ENCODE measurements around the gene RAI1. TPM values are rescaled to one million over a fixed set of nuclear protein-coding genes. Genes with fewer than 3 reads are reported as not detected.
A peak's percentile ranks its signal among the peaks of the same experiment; 100 is the strongest.

The RAI1 gene
- total RNA-seq, 8 experiments from 2014 or later = 5.4 to 32.0 (median 20.4) TPM

DNA sequence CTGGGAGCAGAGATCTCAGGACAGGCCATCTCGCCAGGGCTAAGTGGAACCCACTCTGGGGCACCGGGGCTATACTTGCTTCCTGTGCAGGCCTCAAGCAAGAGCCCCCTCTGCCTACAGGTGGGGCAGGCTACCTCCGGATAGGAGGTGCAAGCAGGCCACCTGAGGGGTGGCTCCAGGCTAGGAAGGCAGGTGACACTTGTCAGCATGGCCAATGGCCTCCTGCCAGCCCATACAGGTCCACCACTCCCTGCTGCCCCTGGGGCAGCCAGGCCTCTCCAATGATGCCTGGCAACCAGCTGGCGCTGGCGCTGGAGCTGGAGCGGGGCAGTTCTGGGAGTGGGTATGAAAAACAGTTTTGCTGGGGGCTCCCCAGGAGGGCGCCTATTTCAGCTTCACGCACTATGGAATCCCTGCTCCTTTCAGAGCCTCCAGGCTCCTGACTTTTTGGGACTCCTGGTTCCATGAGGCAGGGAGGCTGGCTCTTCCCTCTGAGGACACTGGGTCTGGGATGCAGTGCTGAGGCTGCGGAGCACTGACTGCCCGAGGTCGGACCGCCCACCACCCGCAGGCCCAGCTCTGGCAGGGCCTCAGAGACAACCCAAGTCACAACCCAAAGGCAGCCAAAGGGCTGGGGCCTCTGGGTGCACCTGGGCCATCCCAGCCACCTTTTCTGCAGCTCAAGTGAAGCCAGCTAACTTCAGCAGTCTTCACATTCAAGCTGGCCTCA lies 164.0 kb downstream of the RAI1 start:
- peak in 1 of 8 experiments; percentile 2 for ATAC-seq (replicated peaks in 6 of 8)
- peaks cover 18 to 22% of the 10 kb centered on the region in 2 donors for H3K4me1 ChIP-seq (replicated peaks in 1 of 2)
- no peak overlapping the region for H3K4me3 ChIP-seq
- in situ Hi-C loops (cut with MboI; ENCODE audit: low pct_unique_long_range_greater_than_20kb in 2 of 9, low sequenced_read_pairs in 9 of 9, unreplicated experiment in 9 of 9) = no loop called here
- WGBS, 10 experiments = 69 to 94% (median 76%) methylated on average over 1 to 6 of the region's 13 CpGs; no CpG with 5 or more reads in 4 of the 10 experiments
- no peak overlapping the region for H3K27ac ChIP-seq

- Histone ChIP-seq H3K4me3 (no peak overlapping the region), H3K27ac (no peak overlapping the region), H3K4me1 (replicated peaks in 1 of 2) (peaks cover 18 to 22% of the 10 kb centered on the region in 2 donors)
- no peak for ATAC-seq (replicated peaks in 6 of 8)
- 53 to 84% (median 72%) methylated on average over 2 to 3 of the region's 8 CpGs; no CpG with 5 or more reads in 6 of the 10 experiments for WGBS, 10 experiments
- in situ Hi-C loops (cut with MboI; ENCODE audit: low pct_unique_long_range_greater_than_20kb in 2 of 9, low sequenced_read_pairs in 9 of 9, unreplicated experiment in 9 of 9) = no loop called here
Observed at GRCh38 chr17:17846003-17846402, 164.7 kb downstream of the RAI1 start.

- Histone ChIP-seq H3K4me3 (no peak overlapping the region), H3K4me1 (replicated peaks in 1 of 2) (peaks cover 21 to 26% of the 10 kb centered on the region in 2 donors), H3K27ac (no peak overlapping the region)
- WGBS, 10 experiments = 93 to 100% (median 93%) methylated on average over 1 to 7 of the region's 8 CpGs; no CpG with 5 or more reads in 7 of the 10 experiments
- in situ Hi-C loops (cut with MboI; ENCODE audit: low pct_unique_long_range_greater_than_20kb in 2 of 9, low sequenced_read_pairs in 9 of 9, unreplicated experiment in 9 of 9) = no loop called here
- no peak for ATAC-seq (replicated peaks in 6 of 8)
Observed at GRCh38 chr17:17846645-17847044, 165.4 kb downstream of the RAI1 start.

GRCh38 chr17:17847118-17847689 lies 165.9 kb downstream of the RAI1 start:
- H3K27ac ChIP-seq = no peak overlapping the region
- WGBS, 10 experiments = 50 to 81% (median 50%) methylated on average over 1 to 7 of the region's 17 CpGs; no CpG with 5 or more reads in 7 of the 10 experiments

GRCh38 chr17:17847726-17848125 lies 166.5 kb downstream of the RAI1 start:
- peaks cover 28 to 29% of the 10 kb centered on the region in 2 donors for H3K4me1 ChIP-seq (replicated peaks in 1 of 2)
- H3K4me3 ChIP-seq = no peak overlapping the region
- WGBS, 10 experiments = 66 to 100% (median 88%) methylated on average over 1 to 3 of the region's 5 CpGs; no CpG with 5 or more reads in 7 of the 10 experiments
- no peak for ATAC-seq (replicated peaks in 6 of 8)
- H3K27ac ChIP-seq = no peak overlapping the region
- in situ Hi-C loops (cut with MboI; ENCODE audit: low pct_unique_long_range_greater_than_20kb in 2 of 9, low sequenced_read_pairs in 9 of 9, unreplicated experiment in 9 of 9) = no loop called here

More at GRCh38 chr17:17847118-17847689, 165.9 kb downstream of the RAI1 start:
- no peak overlapping the region for H3K4me3 ChIP-seq
- ATAC-seq (replicated peaks in 6 of 8) = no peak
- in situ Hi-C loops (cut with MboI; ENCODE audit: low pct_unique_long_range_greater_than_20kb in 2 of 9, low sequenced_read_pairs in 9 of 9, unreplicated experiment in 9 of 9) = no loop called here
- peaks cover 27 to 29% of the 10 kb centered on the region in 2 donors for H3K4me1 ChIP-seq (replicated peaks in 1 of 2)

DNA sequence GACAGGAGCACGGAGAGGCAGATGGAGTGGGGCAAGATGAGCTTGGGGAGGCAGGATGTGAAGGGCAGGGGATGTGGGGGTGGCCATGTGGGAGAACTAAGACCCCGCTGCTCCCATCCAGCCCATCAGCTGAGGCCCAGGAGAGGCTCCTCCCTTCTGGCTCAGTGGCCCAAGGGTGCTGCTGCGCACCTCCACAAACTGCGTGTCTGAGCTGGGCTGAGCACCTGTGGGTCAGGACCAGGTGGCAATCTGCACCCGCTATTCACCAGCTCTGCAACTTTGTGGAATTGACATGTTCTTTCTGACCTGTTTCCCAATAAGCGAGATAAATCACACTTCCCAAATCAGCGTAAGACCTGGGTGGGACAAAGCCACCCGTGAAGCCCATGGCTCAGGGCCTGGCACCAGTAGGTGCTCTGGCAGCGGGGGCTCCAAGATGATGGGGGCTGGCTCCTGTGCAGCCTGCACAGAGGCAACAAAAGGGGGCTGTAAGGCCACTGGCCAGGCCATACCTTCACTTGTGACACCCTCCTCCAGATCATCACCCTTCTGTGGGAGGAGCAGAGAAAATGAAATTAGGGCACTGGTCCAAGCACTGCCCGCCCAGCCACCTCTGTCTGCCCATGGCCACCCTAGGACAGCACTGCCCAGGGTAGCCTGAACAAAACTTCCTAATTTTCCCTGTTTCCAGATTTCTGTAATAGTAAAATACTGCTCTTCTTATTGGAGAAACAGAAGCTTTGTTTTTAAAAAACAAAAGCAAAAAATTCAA lies 167.2 kb downstream of the RAI1 start:
- no peak for ATAC-seq (replicated peaks in 6 of 8)
- in situ Hi-C loops (cut with MboI; ENCODE audit: low pct_unique_long_range_greater_than_20kb in 2 of 9, low sequenced_read_pairs in 9 of 9, unreplicated experiment in 9 of 9) = no loop called here

DNA sequence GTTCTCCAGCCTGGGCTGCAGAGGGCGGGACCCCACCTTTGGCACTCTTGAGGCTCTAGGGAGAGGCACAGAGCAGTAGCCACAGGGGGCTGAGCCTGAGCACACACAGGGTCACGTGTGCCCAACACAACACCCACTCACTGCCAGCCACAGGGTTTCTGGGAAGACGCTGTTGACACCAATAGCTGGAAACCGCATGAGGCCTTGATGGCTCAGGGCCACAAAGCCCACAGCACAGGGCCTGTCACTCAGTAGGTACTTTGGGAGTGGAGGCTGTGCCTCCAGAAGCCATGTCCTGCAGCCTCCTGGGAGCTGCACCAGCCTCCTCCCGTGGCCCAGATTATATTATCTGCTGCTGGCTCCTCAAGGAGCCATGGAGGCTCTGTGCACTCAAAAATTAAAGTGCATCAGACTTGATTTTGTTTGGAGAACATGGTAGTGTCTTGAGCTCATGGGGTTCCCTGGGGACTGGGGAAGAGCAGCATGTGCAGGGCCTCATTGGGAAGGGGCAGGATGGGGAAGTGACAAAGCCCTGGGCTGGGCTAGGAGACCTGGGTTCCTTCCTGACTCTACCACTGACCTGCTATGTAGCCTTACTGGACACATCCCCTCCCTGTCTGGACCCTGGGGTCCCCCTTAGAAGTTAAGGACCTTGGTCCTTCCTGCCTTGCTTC lies 168.0 kb downstream of the RAI1 start:
- in situ Hi-C loops (cut with MboI; ENCODE audit: low pct_unique_long_range_greater_than_20kb in 2 of 9, low sequenced_read_pairs in 9 of 9, unreplicated experiment in 9 of 9) = no loop called here
- peak in 6 of 8 experiments; percentile 3 to 83 (median 40) for ATAC-seq (replicated peaks in 6 of 8)
- no peak overlapping the region for H3K27ac ChIP-seq
- 0 to 100% (median 83%) methylated on average over 1 to 2 of the region's 5 CpGs; no CpG with 5 or more reads in 3 of the 10 experiments for WGBS, 10 experiments
- H3K4me1 ChIP-seq (replicated peaks in 1 of 2) = peaks cover 28 to 29% of the 10 kb centered on the region in 2 donors
- no peak overlapping the region for H3K4me3 ChIP-seq

More for the DNA sequence above, 167.2 kb downstream of the RAI1 start:
- Histone ChIP-seq H3K4me1 (replicated peaks in 1 of 2) (peaks cover 28 to 29% of the 10 kb centered on the region in 2 donors), H3K4me3 (no peak overlapping the region), H3K27ac (no peak overlapping the region)
- 64 to 100% (median 87%) methylated on average over 1 to 4 of the region's 10 CpGs; no CpG with 5 or more reads in 4 of the 10 experiments for WGBS, 10 experiments

- no peak overlapping the region for H3K4me3 ChIP-seq
- peak overlapping the region in 1 of 2 donors; percentile 12 for H3K27ac ChIP-seq
- in situ Hi-C loops (cut with MboI; ENCODE audit: low pct_unique_long_range_greater_than_20kb in 2 of 9, low sequenced_read_pairs in 9 of 9, unreplicated experiment in 9 of 9) = loop anchor here in 2 of 9 experiments (25.0 kb wide), 1 partner anchor 163 kb away; the partner anchor contains the start of gene RAI1 (in 2 of the 2)
- 0 to 90% (median 70%) methylated on average over 1 to 2 of the region's 2 CpGs; no CpG with 5 or more reads in 4 of the 10 experiments for WGBS, 10 experiments
- H3K4me1 ChIP-seq (replicated peaks in 1 of 2) = peaks cover 28 to 29% of the 10 kb centered on the region in 2 donors
- ATAC-seq (replicated peaks in 6 of 8) = peak; percentile 51 to 82 (median 65)
Observed at GRCh38 chr17:17849845-17850373, 168.7 kb downstream of the RAI1 start.

DNA sequence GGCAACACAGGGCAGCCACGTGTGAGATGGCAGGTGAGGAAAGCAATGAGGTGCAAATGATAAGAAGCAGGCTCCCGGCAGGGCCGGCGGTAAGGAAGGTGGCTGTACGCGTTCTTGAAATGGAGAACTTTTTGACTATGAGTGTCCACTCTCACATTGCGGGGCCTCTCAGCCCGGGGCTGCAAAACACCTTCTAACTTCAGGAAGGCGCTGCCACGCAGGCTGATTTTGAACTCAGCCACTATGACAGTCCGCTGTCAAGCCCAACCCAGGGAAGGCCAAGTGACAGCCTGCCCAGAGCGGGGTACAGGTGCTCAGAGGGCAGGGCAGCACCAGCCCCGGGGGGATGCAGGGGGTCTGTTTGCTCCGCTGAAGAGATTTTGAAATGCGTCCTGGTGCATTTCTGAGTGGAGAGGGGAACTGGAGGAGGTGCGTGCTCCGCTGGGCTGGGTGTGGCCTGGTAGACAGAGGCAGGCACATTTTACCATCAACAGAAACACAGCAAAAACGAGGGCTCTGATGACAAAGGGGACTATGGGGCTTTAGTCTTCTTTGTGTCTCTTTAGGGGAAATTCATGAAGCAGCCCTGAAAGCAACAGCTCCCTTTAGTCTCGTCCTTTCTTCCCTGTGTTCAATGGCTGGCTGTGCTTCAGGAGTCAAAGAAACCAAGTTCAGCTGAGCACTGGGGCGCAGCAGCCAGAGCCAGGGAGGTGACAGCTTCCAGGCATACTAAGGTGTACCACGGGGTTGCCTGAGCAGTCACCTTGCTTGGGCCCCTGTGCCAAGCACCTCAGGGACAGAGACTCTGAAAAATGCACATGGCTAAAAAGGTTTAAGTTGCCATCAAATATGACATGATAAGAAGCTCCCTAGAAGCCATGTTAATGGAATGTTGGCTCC lies 170.1 kb downstream of the RAI1 start:
- 48 to 100% (median 69%) methylated on average over 1 to 13 of the region's 21 CpGs; no CpG with 5 or more reads in 2 of the 10 experiments for WGBS, 10 experiments
- Histone ChIP-seq H3K4me1 (replicated peaks in 1 of 2) (peaks cover 28 to 29% of the 10 kb centered on the region in 2 donors), H3K4me3 (no peak overlapping the region), H3K27ac (peak overlapping the region in 1 of 2 donors; percentile 24)
- ATAC-seq (replicated peaks in 6 of 8) = no peak
- in situ Hi-C loops (cut with MboI; ENCODE audit: low pct_unique_long_range_greater_than_20kb in 2 of 9, low sequenced_read_pairs in 9 of 9, unreplicated experiment in 9 of 9) = loop anchor here in 2 of 9 experiments (25.0 kb wide), 1 partner anchor 164 kb away; the partner anchor contains the start of gene RAI1 (in 2 of the 2)

DNA sequence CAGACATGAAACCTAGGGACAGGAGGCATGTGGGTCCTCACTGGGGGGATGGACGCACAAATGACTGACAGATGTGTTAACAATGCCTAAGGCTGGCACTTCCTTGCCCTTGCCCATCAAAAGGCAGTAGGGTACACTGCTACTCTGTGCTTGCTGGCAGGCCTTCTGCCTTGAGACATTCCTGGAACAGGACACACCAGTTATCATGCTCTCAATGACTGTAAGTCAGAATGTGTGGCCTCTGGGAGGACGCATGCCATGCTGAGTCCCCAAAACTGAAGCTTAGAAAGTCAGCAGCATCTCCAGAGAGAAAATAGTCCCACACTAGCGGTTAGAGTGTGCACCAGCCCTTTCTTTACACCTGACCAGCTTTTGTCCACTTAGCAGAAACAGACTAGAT lies 171.7 kb downstream of the RAI1 start:
- ATAC-seq (replicated peaks in 6 of 8) = no peak
- 80 to 100% (median 92%) methylated on average over 1 to 3 of the region's 3 CpGs; no CpG with 5 or more reads in 4 of the 10 experiments for WGBS, 10 experiments
- in situ Hi-C loops (cut with MboI; ENCODE audit: low pct_unique_long_range_greater_than_20kb in 2 of 9, low sequenced_read_pairs in 9 of 9, unreplicated experiment in 9 of 9) = loop anchor here in 2 of 9 experiments (25.0 kb wide), 1 partner anchor 166 kb away; the partner anchor contains the start of gene RAI1 (in 2 of the 2)

GRCh38 chr17:17853811-17854447 lies 172.7 kb downstream of the RAI1 start:
- no peak overlapping the region for H3K4me3 ChIP-seq
- no peak for ATAC-seq (replicated peaks in 6 of 8)
- H3K27ac ChIP-seq = no peak overlapping the region
- peaks cover 24 to 32% of the 10 kb centered on the region in 2 donors for H3K4me1 ChIP-seq (replicated peaks in 1 of 2)
- in situ Hi-C loops (cut with MboI; ENCODE audit: low pct_unique_long_range_greater_than_20kb in 2 of 9, low sequenced_read_pairs in 9 of 9, unreplicated experiment in 9 of 9) = loop anchor here in 2 of 9 experiments (25.0 kb wide), 1 partner anchor 167 kb away; the partner anchor contains the start of gene RAI1 (in 2 of the 2)
- WGBS, 10 experiments = 81 to 100% (median 98%) methylated on average over 2 to 6 of the region's 8 CpGs; no CpG with 5 or more reads in 3 of the 10 experiments

More for the DNA sequence above, 171.7 kb downstream of the RAI1 start:
- Histone ChIP-seq H3K4me1 (replicated peaks in 1 of 2) (peaks cover 24 to 32% of the 10 kb centered on the region in 2 donors), H3K4me3 (no peak overlapping the region), H3K27ac (no peak overlapping the region)

All from motor neuron (in vitro differentiated cells).